IPS DF 4.7 (cell line): ENCODE data around the gene USP9Y.
"Not testable (repeated sequence)": the region's sequence is repeated elsewhere in the genome, so short reads cannot be mapped to it uniquely, and the experiment has no call there.

ENCODE experiments used
- DNase-seq: peaks from one replicate; pipeline ENCODE4 v3.0.0-alpha.2; 2013; ENCODE audit warnings: low spot score; ENCODE audit errors: extremely low read depth

The USP9Y gene, protein sequence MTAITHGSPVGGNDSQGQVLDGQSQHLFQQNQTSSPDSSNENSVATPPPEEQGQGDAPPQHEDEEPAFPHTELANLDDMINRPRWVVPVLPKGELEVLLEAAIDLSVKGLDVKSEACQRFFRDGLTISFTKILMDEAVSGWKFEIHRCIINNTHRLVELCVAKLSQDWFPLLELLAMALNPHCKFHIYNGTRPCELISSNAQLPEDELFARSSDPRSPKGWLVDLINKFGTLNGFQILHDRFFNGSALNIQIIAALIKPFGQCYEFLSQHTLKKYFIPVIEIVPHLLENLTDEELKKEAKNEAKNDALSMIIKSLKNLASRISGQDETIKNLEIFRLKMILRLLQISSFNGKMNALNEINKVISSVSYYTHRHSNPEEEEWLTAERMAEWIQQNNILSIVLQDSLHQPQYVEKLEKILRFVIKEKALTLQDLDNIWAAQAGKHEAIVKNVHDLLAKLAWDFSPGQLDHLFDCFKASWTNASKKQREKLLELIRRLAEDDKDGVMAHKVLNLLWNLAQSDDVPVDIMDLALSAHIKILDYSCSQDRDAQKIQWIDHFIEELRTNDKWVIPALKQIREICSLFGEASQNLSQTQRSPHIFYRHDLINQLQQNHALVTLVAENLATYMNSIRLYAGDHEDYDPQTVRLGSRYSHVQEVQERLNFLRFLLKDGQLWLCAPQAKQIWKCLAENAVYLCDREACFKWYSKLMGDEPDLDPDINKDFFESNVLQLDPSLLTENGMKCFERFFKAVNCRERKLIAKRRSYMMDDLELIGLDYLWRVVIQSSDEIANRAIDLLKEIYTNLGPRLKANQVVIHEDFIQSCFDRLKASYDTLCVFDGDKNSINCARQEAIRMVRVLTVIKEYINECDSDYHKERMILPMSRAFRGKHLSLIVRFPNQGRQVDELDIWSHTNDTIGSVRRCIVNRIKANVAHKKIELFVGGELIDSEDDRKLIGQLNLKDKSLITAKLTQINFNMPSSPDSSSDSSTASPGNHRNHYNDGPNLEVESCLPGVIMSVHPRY (N-terminal part only)

GRCh38 chrY:12701181-12701695, at the start of gene USP9Y:
Gene USP9Y, plus strand, starts transcription at chrY:12701231. Its CDS starts 8,217 bp downstream, at chrY:12709448.
- DNase-seq: no peak

- no peak for DNase-seq
These were observed 49.4 kb upstream of the USP9Y start for GRCh38 chrY:12651621-12652036.

DNA sequence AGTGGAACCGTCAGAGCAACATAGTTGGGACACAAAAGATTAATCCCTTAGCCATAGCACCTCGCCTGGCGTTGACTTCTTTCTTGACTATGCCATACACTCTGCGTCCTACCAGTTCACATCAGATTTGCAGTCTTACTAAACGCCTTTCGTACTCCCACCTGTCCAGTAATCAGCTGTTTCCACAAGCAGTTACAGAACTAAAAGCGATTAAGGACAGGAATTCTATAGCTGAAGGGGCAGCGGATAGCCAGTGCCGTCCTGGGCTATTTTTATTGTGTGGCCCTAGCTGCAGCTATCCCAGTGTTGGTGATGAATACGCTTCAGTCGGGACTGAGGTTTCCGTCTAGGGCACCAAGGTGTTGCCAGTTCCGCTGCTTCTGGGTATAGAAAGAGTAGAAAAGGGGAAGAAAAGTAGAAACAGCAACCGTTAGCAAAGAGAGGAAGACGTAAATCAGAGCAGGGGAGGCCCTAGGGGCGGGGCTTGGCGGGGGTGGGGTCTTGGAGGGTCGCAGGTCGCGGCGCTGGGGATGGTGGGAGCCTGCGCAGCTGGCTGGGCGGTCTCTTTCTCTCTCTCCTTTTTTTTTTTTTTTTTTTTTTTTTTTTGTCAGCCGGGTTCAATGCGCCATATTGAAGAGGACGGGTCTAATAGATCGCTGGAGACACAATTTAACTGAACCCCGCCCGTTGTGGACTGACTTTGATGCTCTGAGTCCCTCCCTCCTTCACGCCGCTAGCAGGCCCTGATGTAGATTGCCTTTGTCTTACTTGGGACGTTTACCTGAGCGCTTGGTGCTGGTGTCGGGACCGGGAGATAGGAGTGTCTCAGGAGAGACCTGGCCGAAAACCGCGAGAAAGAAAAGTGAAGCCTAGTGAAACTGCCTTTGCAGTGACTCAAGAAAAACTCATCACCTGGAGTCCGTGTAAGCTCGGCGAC, 39.0 kb upstream of the USP9Y start:
- DNase-seq: no peak

DNA sequence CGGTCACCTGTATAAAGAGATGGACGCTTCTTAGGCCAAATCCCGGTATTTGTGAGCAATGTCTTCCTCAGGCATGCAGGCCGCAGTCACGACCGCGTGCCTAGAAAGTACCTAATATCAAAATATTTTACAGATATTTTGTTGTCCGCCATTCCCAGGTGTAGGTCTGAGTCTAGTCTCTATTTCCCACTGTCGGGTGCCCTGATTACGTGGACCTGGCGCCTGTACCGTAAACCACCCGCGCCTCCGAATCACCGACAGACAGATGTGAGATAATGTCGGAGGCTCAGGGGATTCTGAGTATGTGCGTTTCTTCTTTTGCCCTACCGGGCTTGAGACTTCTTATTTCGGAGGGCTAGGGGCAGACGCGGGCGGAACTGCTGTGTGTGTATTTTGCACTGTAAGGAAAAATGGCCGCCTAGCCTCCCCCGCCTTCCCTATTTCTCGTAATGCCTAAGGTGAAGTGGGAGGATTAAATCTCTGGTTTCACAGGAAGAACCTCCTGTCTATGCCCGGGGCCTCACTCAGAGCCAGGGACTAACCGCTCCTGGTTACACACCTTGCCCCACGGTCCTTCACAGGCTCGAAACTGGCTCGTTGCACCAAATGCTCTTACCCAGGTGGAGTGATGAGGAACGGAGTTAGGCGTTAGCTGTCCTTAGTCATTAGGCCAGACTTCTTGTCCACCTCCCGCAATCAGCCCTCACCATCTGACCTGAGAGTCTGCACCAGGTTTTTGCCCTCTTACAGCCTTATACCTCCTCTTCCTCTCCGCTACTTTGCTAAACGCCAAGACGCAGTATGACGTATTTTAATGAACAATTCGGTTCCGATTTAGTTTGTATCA, 38.1 kb upstream of the USP9Y start:
- DNase-seq: no peak

- DNase-seq: not testable (repeated sequence)
These were observed 37.2 kb upstream of the USP9Y start for GRCh38 chrY:12663845-12664244.

DNA sequence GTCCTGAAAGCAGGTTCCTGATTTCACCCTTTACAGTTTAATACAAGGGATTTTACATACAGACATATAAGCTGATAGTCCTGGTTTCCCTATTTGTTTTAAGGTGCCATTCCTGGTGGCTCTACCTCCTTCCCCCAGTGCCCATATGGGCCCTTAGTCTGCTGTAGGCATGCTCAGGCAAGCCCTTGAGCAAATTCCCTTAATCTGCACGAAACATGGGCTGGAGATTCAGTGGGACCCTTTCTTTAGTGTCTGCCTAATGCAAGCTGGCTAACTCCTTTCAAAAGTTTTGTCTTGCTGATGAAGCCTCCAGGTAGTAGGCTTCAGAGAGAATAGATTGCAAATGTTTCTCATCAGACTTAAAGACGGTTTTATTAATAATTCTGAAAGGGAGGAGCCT, 22.9 kb upstream of the USP9Y start:
- DNase-seq: no peak

DNA sequence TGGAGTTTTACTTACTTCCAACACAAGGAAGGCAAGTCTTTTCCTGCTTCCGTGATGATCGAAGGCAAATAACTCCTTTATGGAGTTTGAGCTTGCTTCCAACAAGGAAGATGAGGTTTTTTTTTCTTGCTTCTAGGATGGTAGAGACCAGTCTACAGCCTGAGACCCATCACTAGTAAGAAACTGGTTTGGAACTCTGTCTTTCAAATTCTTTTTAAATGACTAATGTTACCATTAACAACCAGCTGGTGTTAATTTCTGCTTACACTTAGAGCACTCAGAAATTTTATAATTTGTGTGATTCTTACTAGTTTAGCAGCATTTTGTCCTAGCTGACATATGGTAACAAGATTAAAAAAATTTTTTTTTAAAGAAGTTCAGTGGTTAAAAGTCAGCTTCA, 19.5 kb upstream of the USP9Y start:
- no peak for DNase-seq

GRCh38 chrY:12688337-12688736, 12.7 kb upstream of the USP9Y start:
- DNase-seq: no peak

GRCh38 chrY:12700087-12700486, 944 bp upstream of the USP9Y start:
- no peak for DNase-seq

GRCh38 chrY:12702174-12702573, 1.1 kb downstream of the USP9Y start:
- DNase-seq: no peak

DNA sequence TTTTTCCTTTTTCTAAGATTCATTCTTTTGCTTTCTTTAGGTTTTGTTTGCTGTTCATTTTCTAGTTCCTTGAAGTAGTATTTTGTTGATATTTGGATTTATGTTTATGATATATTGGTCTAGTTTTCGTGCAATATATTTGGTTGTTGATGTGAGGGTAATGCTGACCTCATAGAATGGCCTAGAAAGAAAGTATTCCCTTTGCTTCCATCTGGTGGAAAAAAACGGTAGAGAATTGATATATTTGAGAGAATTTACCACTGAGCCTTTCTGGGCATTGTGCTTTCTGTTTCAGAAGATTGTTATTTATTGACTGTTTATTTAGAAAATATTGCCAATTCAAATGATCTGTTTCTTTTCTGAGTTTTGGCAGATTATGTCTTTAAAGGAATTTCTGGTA, 9.4 kb downstream of the USP9Y start:
- no peak for DNase-seq

DNA sequence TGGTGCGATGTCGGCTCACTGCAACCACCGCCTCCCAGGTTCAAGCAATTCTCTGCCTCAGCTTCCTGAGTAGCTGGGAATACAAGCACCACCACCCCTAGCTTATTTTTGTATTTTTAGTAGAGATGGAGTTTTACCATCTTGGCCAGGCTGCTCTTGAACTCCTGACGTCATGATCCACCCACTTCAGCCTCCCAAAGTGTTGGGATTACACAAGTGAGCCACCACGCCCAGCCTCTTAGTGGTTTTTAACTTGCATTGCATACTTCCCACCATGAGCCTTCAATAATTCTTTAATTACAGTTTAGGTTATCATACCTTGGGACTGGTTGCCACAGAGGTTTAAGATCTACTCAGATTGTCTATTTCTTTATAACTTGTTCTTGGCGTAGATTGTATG, 14.3 kb downstream of the USP9Y start:
- no peak for DNase-seq

GRCh38 chrY:12729746-12730145, 28.7 kb downstream of the USP9Y start:
- DNase-seq: no peak

- no peak for DNase-seq
These were observed 32.6 kb downstream of the USP9Y start for GRCh38 chrY:12733625-12734024.

DNA sequence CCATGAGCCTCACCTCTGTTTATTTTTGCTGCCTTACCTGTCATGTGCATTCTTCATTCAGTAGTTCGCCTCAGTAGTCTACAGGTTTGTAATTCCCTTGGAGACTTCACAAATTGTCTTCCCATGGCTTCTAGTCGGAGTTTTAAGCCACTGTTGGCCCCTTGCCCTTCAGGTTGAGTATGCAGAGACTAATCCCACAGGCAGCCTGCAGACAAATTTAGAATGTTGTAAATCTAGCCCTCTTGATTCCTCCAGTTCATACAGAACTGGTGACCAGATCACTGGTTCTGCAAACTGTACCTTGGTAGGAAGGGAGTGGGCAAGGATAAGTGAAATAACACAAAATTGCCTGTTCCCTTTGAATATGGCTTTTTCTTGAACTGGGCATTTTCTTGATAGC, 33.0 kb downstream of the USP9Y start:
- no peak for DNase-seq

- DNase-seq: no peak
These were observed 40.4 kb downstream of the USP9Y start for GRCh38 chrY:12741414-12741813.

- no peak for DNase-seq
These were observed 41.7 kb downstream of the USP9Y start for GRCh38 chrY:12742725-12743124.

DNA sequence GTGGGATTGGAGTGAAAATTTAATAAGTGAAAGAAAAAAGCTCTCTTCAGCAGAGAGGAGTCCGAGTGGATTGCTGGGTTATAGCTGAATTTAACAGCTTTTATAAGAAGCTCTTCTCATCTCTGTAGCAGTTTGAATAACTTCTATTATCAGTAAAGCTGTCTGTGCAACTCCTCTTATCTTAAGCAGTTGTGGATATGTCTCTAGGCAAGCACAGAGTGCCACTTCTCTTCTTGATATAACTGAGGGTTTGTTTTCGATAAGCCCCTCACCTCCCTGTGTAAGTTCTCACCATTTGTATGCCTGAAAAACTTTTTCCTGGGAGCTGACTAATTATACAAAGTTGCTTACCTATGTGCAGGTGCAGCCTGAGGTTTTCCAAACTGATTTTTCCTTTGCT, 43.1 kb downstream of the USP9Y start:
- DNase-seq: no peak

DNA sequence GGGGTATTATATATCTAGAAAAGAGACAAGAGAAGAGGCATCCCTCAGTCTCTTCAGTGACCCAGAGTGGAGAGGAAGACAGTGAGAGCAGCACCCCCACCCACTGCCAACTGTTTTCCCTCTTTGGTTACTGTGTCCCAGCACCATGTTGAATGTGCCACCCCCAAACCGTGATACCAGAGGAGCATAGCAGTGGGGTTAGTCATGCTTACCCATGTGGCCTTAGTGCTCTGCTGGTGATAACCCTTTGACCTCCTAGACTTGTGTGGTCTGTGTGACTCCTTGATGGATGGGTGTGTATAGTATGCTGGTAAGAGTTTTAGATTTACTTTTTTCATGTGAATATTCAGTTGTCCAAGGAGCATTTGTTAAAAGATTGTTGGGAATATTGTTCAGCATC, 48.3 kb downstream of the USP9Y start:
- DNase-seq: no peak

DNA sequence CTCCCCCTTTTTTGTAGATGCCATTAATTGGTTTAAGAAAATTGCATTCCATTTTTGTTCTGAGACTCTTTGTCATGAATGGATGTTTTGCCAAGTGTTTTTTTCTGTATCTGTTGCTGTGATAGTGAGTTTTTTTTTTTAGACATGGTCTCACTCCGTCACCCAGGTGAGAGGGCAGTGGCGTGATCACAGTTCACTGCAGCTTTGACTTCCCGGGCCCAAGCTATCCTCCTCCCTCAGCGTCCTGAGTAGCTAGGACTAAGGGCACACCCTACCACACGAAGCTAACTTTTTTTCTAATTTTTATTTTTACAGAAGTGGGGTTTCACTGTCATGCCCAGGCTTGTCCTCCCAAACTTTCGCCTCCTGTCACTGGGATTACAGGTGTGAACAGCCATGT, 51.8 kb downstream of the USP9Y start:
- DNase-seq: no peak
